GM18867 (cell line): ENCODE data around the gene TLK1.
A peak's percentile ranks its signal among the peaks of the same experiment; 100 is the strongest.
"Not testable (repeated sequence)": the region's sequence is repeated elsewhere in the genome, so short reads cannot be mapped to it uniquely, and the experiment has no call there.

Source experiments
- ATAC-seq: cut with Tn5 transposase; IDR thresholded peaks from one replicate; pipeline ENCODE4 v1.9.1; 2021; ENCODE audit warnings: mild to moderate bottlenecking, moderate library complexity; ENCODE audit not compliant: unreplicated experiment

TLK1 gene

GRCh38 chr2:171086352-171087290 is 74.1 kb downstream of the TLK1 start:
- ATAC-seq, result peak; percentile 48

- ATAC-seq, result no peak
Observed at GRCh38 chr2:171084128-171084527, 76.6 kb downstream of the TLK1 start.

GRCh38 chr2:171083451-171083850 is 77.2 kb downstream of the TLK1 start:
- ATAC-seq, result no peak

GRCh38 chr2:171081649-171082111 is 79.0 kb downstream of the TLK1 start:
- no peak for ATAC-seq

- no peak for ATAC-seq
Observed at GRCh38 chr2:171080607-171081006, 80.1 kb downstream of the TLK1 start.

GRCh38 chr2:171076422-171076821 is 84.3 kb downstream of the TLK1 start:
- not testable (repeated sequence) for ATAC-seq

GRCh38 chr2:171072164-171072563 is 88.5 kb downstream of the TLK1 start:
- ATAC-seq, result no peak

GRCh38 chr2:171069286-171069956 is 91.3 kb downstream of the TLK1 start:
- ATAC-seq, result no peak

GRCh38 chr2:171066110-171066509 is 94.6 kb downstream of the TLK1 start:
- no peak for ATAC-seq

- ATAC-seq, result no peak
Observed at GRCh38 chr2:171057575-171057974, 103.1 kb downstream of the TLK1 start.

GRCh38 chr2:171056307-171056706 is 104.4 kb downstream of the TLK1 start:
- no peak for ATAC-seq

- no peak for ATAC-seq
Observed at GRCh38 chr2:171049691-171050090, 111.0 kb downstream of the TLK1 start.

GRCh38 chr2:171046048-171046560 is 114.6 kb downstream of the TLK1 start:
- no peak for ATAC-seq

- no peak for ATAC-seq
Observed at GRCh38 chr2:171044416-171044815, 116.3 kb downstream of the TLK1 start.

GRCh38 chr2:171042253-171042969 is 118.3 kb downstream of the TLK1 start:
- no peak for ATAC-seq

- ATAC-seq, result no peak
Observed at GRCh38 chr2:171036532-171036931, 124.2 kb downstream of the TLK1 start.

GRCh38 chr2:171034315-171034714 is 126.4 kb downstream of the TLK1 start:
- ATAC-seq, result no peak

- ATAC-seq, result no peak
Observed at GRCh38 chr2:171025214-171025613, 135.5 kb downstream of the TLK1 start.

GRCh38 chr2:171018522-171018921 is 142.2 kb downstream of the TLK1 start:
- ATAC-seq, result peak; percentile 57

GRCh38 chr2:171016125-171016524 is 144.6 kb downstream of the TLK1 start:
- ATAC-seq, result no peak

GRCh38 chr2:171013851-171014250 is 146.8 kb downstream of the TLK1 start:
- no peak for ATAC-seq
